Stimulated activated CD8-positive, alpha-beta memory T cell treated with anti-CD3 and anti-CD28 coated beads, Interleukin-12 subunit alpha, Interleukin-12 subunit beta, amount 100 ng/mL, for 24 hours (primary cell): Measurements from ENCODE around the gene TRMT44.
"Not testable (repeated sequence)": the region's sequence is repeated elsewhere in the genome, so short reads cannot be mapped to it uniquely, and the experiment has no call there.

Experiments used
- DNase-seq: peaks from one replicate; pipeline ENCODE4 v3.0.0-alpha.2; 2020; ENCODE audit errors: extremely low read depth

TRMT44 gene

GRCh38 chr4:8469550-8469949 lies 29.0 kb downstream of the TRMT44 start:
- DNase-seq, result no peak

GRCh38 chr4:8470451-8471024 lies 30.0 kb downstream of the TRMT44 start:
- DNase-seq, result no peak

GRCh38 chr4:8471211-8471875 lies 30.8 kb downstream of the TRMT44 start:
- no peak for DNase-seq

GRCh38 chr4:8472158-8472688 lies 31.6 kb downstream of the TRMT44 start:
- DNase-seq, result no peak

DNA sequence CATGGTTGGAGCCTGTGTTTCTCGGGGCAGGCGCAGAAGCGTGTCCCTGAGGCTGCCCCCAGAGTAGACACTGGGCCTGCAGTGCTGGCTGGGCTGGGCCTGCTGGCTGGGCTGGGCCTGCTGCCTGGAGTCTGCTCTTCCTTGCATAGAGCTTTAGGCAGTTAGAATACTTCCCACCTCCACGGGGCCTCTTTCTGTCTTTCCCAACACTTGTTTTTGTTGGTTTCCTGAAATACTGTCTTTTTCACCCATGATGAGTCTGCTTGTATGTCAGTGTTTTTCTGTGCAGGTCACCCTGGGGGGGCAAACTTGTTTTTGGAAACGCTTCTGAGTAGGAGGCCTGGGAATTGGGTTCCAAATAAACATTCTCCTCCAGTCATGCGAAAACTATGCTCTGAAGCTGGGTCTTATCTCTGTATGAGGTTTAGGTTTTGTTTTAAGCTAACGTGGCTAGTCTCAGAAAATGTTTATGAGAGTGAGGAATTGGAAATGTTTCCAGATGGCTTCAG lies 32.2 kb downstream of the TRMT44 start:
- DNase-seq, result no peak

DNA sequence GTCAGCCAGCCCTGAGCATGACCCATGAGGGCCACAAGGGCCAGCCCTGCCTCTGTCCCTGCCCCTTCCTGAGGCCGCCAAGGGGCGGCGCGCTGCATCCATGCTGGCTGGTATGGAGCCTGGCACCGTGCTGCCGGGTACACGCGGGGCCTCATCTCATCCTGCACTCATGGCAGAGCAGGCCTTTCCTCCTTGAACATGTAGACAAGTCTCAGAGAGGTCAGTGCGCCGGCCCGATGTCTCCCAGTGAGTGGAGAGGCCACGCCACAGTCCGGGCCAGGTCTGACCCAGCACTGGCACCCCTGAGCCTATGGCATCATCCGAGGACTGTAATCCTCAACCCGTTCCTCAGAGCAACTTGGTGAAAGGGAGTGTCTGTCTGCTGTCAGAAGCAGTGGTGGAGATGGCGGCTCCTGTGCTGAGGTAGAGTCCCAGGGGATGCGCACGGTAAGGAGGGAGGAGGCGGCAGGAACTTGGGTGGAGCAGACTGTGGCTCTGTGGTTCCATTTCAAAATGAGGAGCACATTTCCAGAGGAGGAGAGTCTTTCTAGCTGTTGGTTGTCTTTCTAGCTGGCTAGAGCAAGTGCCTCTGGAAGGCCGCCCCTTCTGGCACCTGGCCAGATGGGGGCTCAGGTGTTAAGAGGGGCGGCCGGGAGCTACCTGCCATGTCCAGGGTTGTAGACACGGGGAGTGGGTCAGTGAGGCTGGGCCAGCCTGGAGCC lies 32.8 kb downstream of the TRMT44 start:
- no peak for DNase-seq

DNA sequence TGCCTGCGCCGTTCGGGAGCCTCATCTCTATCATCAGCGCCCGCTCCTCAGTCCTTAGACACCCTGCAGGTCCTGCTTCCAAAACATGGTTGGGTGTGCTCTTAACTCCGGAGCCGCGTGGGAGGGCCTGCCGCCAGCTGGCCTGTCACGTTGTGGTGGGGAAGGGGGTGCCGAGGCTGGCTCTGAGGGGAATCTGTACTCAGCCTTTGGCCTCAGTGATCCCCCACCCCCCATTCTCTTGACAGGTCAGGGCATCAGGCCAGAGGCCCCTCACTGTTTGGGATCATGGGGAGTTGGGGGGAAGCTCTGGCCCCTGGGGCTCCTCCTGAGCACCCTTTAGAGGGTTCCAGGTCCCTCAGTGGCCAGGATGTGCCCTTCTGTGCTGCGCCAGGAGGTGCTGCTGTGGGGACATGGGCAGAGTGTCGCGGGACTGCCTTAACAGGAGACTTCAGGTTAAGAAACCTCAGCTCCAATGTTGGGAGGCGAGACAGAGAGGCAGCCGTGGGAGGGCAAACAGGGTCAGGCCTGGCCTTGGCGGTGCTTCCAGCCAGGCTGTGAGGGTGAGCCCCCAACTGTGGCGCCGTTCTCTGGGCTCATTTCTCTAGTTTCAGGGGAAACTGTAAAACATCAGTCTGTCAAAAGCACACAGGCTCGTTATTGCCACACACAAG lies 33.5 kb downstream of the TRMT44 start:
- no peak for DNase-seq

GRCh38 chr4:8474856-8475255 lies 34.3 kb downstream of the TRMT44 start:
- DNase-seq, result no peak

- DNase-seq, result no peak
Measured at GRCh38 chr4:8475751-8476575, 35.4 kb downstream of the TRMT44 start.

DNA sequence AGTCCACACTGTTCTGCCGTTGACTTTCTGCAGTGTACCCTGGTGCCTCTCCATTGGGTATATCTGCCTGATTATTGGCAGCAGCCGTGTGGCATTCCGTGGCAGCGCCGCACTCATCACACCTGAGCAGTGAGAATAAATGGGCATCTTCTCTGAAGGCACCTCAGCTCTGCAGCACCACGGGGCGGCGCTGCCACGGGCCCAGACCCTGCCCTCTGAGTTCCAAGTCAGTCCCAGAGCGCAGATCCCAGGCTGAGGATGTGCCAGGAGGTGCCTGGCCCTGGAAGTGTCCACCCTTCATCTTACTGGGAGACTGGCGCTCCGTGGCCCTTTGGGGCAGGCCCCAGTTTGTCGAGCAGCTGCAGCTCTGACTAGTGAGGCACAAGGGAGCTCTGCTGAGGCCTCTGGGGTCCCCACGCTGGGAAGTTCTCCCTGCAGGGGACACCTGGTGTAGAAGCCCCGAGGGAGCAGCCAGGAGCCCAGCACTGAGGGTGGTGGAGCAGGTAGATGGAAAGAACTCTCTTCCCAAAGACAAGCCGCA lies 36.6 kb downstream of the TRMT44 start:
- no peak for DNase-seq

- DNase-seq, result no peak
Measured at GRCh38 chr4:8477676-8478075, 37.1 kb downstream of the TRMT44 start.

GRCh38 chr4:8478371-8478770 lies 37.8 kb downstream of the TRMT44 start:
- no peak for DNase-seq

DNA sequence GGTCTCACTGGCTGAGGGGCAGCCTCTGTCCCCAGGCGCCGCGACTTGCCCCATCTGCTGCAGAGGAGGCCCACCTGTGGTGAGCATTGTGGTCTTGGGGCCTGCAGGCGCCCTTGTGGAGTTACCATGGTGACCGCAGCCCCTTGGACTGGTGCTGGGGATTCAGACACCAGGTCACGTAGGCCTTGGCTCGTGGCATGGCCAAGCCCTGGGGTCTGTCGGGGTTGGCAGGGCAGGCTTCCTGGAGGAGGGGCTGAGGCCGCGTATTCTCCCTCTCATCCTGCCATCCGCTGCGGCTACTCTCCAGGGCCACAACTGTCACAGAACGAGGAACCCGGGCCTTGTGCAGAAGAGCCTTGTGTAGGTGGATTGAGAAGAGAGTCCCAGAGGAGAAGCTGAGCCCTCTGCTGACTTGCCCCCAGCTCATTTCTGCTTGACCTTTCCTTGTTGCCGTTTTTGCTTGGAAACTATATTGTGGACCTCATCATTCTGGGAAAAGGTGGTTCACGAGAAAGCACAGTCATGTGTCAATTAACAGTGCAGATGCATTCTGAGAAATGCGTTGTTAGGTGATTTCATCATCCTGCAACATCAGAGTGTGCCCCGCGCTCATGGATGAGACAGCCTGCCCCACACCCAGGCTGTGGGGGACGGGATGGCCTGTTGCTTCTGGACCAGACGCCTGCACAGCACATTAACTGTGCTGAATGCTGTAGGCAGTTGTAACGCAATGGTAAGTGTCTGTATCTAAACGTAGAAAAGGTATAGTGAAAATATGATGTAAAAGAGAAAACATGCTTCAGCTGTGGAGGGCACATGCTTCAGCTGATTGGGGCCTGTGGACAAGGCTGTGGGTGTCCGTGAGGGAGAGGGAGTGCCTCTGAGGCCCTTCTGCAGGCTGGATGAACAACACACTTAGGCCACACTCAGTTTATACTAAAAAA lies 38.5 kb downstream of the TRMT44 start:
- no peak for DNase-seq

DNA sequence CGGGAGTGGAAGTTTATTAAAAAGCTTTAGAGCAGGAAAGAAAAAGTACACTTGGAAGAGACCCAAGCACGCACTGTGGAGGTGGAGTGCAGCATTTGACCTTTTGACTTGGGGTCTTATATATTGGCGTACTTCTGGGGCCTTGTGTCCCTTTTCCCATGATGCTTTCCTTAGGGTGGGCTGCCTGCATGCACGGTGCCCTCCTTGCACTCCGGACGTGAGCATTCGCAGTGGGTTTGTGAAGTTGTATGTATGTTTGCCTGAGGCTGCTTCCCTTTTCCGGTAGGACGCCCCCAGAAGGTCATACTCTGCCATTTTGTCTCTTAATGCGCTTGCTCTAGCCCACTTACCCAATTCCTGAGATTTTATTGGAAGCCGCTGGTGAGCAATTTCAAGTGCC lies 39.6 kb downstream of the TRMT44 start:
- DNase-seq, result no peak

GRCh38 chr4:8486643-8487042 lies 46.1 kb downstream of the TRMT44 start:
- not testable (repeated sequence) for DNase-seq

DNA sequence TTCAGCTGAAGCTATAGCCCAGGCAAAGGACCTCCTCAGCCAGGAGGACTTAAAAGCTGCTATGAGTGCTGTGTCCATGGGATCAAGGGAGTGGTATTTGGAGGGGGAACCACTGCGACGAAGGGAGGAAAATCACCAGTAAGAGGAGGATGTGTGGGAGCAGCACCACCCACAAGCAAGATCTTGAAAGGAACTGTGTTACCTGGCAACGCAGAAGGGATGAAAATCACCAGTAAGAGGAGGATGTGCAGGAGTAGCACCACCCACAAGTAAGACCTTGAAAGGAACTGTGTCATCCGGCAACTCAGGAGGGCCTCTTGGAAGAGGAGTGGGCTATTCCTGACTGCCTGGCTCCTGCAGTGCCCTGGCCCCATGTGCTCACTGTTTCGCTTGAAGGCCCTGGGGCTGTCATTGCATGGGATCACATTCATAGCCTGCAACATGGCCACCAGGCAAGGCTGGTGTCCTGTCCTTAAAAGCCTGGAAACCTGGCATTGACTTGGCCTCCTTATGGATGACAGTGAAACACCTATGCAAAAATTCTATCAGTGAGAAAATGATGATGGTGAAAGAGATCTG lies 48.3 kb downstream of the TRMT44 start:
- no peak for DNase-seq

- DNase-seq, result not testable (repeated sequence)
Measured at GRCh38 chr4:8491478-8491877, 50.9 kb downstream of the TRMT44 start.

DNA sequence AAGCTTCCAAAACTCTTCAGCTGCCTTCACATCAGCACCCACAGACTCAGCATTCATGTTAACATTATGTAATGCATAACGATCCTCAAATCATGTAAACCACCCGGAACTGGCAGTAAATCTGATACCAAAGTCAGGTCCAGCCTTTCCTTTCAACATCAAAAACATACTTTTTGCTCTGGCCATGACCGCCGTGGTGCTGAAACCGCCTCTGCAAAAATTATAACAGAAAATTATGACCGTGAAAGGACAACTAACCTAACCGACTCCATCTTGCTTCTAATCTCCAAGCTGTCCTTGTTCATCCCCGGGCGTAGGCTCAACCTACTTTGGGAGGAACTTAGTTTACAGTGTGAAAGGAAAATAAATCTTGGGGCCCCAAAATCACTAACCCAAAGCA lies 51.6 kb downstream of the TRMT44 start:
- no peak for DNase-seq

DNA sequence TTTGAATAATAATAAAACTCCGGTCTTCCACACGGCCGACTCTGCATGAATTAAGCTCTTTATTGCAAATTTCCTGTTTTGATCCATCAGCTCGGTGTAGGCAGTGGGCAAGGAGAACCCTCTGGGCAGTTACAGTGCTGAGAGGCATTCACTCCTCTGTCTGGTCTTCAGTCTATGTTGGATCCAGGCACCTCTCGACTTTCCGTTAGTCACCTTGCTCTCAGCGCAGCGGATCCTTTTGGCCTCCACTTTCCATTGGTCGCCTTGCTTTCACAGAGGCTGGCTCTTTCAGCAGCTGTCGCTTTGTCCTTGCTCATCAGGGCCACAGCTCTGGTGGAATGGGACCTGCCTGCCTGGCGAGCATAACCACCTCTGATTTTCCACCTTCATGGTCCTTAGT lies 52.9 kb downstream of the TRMT44 start:
- no peak for DNase-seq

DNA sequence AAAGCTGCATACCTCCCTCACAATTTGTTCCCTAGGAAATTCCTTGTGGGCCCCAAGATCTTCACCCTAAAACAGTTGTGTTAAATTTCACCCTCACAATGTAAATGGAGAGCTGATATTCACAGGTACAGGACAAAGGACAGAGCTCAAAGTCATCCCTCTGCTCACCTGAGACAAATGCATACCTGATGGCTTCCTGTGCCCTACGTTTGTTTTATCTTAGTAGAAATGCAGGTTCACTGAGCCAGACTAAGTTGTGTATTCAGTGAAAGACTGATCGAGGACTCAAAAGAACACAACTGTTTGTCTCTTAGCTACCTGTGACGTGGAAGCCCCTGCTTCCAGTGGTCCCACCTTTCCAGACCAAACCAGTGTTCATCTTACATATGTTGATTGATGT lies 53.6 kb downstream of the TRMT44 start:
- no peak for DNase-seq
